K562 treated with DMSO at 1 percent for 12 hours (cell line): ENCODE results near the gene TREM1. TPM values are rescaled to one million over a fixed set of nuclear protein-coding genes. Genes with fewer than 3 reads are reported as not detected.

Source experiments
- total RNA-seq: library from RNA; unstranded; fragments of 300-600 nt; gene quantifications from 2 replicates; pipeline ENCODE4 v1.2.3, GENCODE V29; 2022; ENCODE audit not compliant: insufficient read depth

TREM1 gene
- not detected in 2 replicates for total RNA-seq

GRCh38 chr6:41286544-41287346 is at the start of gene TREM1:
Gene TREM1 (minus strand): TSS chr6:41286682. CDS start chr6:41286655, 27 bp downstream.

GRCh38 chr6:41335296-41335695 is 48.8 kb upstream of the TREM1 start, which contains the start of gene NCR2:
Gene NCR2 (plus strand): TSS chr6:41335608. CDS start chr6:41335877, 269 bp downstream.

GRCh38 chr6:41228096-41228495 is 58.4 kb downstream of the TREM1 start, which contains the start of gene TREML4:
Gene TREML4 (plus strand): TSS chr6:41228349. CDS start chr6:41228428, 79 bp downstream.

Other genes starting within 250 kb of the TREM1 start
- 1.1 and 1.7 TPM in 2 replicates for gene UNC5CL, start 247.5 kb downstream of the TREM1 start, total RNA-seq
- gene TSPO2, start 244.2 kb downstream of the TREM1 start, total RNA-seq, result not detected in 2 replicates
- gene APOBEC2, start 233.5 kb downstream of the TREM1 start, total RNA-seq, result not detected in 2 replicates
- gene OARD1, start 214.3 kb downstream of the TREM1 start, total RNA-seq, result 24.2 and 38.0 TPM in 2 replicates
- 5.2 and 21.8 TPM in 2 replicates for gene NFYA, start 213.7 kb downstream of the TREM1 start, total RNA-seq
- gene TREML1, start 132.3 kb downstream of the TREM1 start, total RNA-seq, result not detected in 2 replicates
- not detected in 2 replicates for gene TREM2, start 123.6 kb downstream of the TREM1 start, total RNA-seq
- gene TREML2, start 85.5 kb downstream of the TREM1 start, total RNA-seq, result 0.63 and 1.7 TPM in 2 replicates
- not detected in 2 replicates for gene TREML4, start 58.3 kb downstream of the TREM1 start, total RNA-seq
- gene NCR2, start 48.9 kb upstream of the TREM1 start, total RNA-seq, result not detected in 2 replicates